Progenitor cell of endocrine pancreas (in vitro differentiated cells): ENCODE measurements around the gene TMIGD2. TPM values are rescaled to one million over a fixed set of nuclear protein-coding genes. Genes with fewer than 3 reads are reported as not detected.
A peak's percentile ranks its signal among the peaks of the same experiment; 100 is the strongest.

ENCODE experiments used
- DNase-seq: peaks from one replicate; pipeline ENCODE4 v3.0.0; 2021; ENCODE audit warnings: low spot score; ENCODE audit not compliant: unreplicated experiment
- H3K27ac Mint-ChIP-seq: 2 replicates; pipeline ENCODE4 v1.8.0; 2021; ENCODE audit warnings: mild to moderate bottlenecking, moderate library complexity, mixed read lengths
- H3K27me3 Mint-ChIP-seq: 2 replicates; pipeline ENCODE4 v1.8.0; 2021; ENCODE audit warnings: mixed read lengths
- H3K36me3 Mint-ChIP-seq: 2 replicates; pipeline ENCODE4 v1.8.0; 2022; ENCODE audit warnings: mixed read lengths; ENCODE audit not compliant: insufficient read depth
- H3K4me1 Mint-ChIP-seq: 2 replicates; pipeline ENCODE4 v1.8.0; 2021; ENCODE audit warnings: low read depth, mixed read lengths
- H3K4me3 Mint-ChIP-seq: 2 replicates; pipeline ENCODE4 v1.8.0; 2021; ENCODE audit warnings: low read depth, mild to moderate bottlenecking, moderate library complexity, mixed read lengths
- H3K9me3 Mint-ChIP-seq: 2 replicates; pipeline ENCODE4 v1.8.0; 2021; ENCODE audit warnings: low read depth, mixed read lengths
- total RNA-seq: library from RNA; stranded (reverse); gene quantifications from 2 replicates; pipeline ENCODE4 v1.2.1, GENCODE V29; 2021
- TF ChIP-seq, protein P1 (sequence below): fragments of 200-600 bp; sonication (generic); IDR thresholded peaks from one replicate; pipeline ENCODE4 v1.5.0; 2021; ENCODE audit warnings: antibody characterized with exemption, mild to moderate bottlenecking; ENCODE audit not compliant: unreplicated experiment

Gene TMIGD2
- total RNA-seq, 1 donor from 2014 or later = not detected

DNA sequence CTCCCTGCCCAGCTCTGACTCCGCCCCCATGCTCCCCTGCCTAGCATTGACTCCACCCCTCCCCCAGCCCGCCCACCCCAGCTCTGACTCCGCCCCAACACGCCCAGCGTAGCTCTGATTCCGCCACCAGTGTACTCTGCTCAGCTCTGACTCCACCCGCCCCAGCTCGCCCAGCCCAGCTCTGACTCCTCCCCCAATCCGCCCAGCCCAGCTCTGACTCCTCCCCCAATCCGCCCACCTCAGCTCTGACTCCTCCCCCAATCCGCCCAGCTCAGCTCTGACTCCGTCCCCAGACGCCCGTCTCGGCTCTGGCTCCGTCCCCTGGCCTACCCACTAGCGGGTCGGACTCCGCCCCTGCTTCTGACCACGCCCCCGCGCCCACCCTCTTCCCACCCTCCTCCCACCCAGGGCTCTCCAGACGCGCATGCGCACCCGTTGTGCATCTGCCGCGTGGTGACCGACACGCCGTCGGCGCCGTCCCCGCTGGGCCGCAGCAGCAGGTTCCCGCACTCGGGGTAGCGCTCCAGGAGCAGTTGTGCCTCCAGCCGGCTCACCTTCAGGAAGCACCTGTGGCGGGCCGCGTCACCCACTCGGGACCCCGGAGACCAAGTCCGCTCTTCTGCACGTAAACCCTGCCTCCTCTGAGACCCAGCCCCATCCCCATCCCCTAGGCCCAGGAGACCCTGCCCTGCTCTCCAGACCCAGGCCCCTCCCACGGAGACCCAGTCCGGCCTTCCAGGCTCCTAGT lies 26.2 kb upstream of the TMIGD2 start:
- Mint-ChIP-seq H3K4me3 (peak overlapping the region; percentile 65), H3K9me3 (no peaks in the 10 kb centered on the region), H3K27ac (no peak overlapping the region), H3K36me3 (peaks cover 4% of the 10 kb centered on the region), H3K4me1 (peaks cover 2% of the 10 kb centered on the region), H3K27me3 (peaks cover 9% of the 10 kb centered on the region)
- TF ChIP-seq, protein P1, sequence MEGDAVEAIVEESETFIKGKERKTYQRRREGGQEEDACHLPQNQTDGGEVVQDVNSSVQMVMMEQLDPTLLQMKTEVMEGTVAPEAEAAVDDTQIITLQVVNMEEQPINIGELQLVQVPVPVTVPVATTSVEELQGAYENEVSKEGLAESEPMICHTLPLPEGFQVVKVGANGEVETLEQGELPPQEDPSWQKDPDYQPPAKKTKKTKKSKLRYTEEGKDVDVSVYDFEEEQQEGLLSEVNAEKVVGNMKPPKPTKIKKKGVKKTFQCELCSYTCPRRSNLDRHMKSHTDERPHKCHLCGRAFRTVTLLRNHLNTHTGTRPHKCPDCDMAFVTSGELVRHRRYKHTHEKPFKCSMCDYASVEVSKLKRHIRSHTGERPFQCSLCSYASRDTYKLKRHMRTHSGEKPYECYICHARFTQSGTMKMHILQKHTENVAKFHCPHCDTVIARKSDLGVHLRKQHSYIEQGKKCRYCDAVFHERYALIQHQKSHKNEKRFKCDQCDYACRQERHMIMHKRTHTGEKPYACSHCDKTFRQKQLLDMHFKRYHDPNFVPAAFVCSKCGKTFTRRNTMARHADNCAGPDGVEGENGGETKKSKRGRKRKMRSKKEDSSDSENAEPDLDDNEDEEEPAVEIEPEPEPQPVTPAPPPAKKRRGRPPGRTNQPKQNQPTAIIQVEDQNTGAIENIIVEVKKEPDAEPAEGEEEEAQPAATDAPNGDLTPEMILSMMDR = no peak
- DNase-seq = peak; percentile 96

- H3K4me1 Mint-ChIP-seq = peaks cover 2% of the 10 kb centered on the region
- no peaks in the 10 kb centered on the region for H3K9me3 Mint-ChIP-seq
- peak overlapping the region; percentile 60 for H3K4me3 Mint-ChIP-seq
- peak overlapping the region; percentile 81 for H3K27ac Mint-ChIP-seq
- peaks cover 9% of the 10 kb centered on the region for H3K27me3 Mint-ChIP-seq
- TF ChIP-seq, protein P1 = no peak
- DNase-seq = no peak
- H3K36me3 Mint-ChIP-seq = peaks cover 4% of the 10 kb centered on the region
These were observed 25.7 kb upstream of the TMIGD2 start for GRCh38 chr19:4327877-4328242.

GRCh38 chr19:4327252-4327876 lies 25.2 kb upstream of the TMIGD2 start:
- peaks cover 4% of the 10 kb centered on the region for H3K36me3 Mint-ChIP-seq
- H3K27me3 Mint-ChIP-seq = peaks cover 9% of the 10 kb centered on the region
- peak; percentile 56 for DNase-seq
- peaks cover 2% of the 10 kb centered on the region for H3K4me1 Mint-ChIP-seq
- peak overlapping the region; percentile 81 for H3K27ac Mint-ChIP-seq
- TF ChIP-seq, protein P1 = no peak
- H3K9me3 Mint-ChIP-seq = no peaks in the 10 kb centered on the region
- peak overlapping the region; percentile 60 for H3K4me3 Mint-ChIP-seq

DNA sequence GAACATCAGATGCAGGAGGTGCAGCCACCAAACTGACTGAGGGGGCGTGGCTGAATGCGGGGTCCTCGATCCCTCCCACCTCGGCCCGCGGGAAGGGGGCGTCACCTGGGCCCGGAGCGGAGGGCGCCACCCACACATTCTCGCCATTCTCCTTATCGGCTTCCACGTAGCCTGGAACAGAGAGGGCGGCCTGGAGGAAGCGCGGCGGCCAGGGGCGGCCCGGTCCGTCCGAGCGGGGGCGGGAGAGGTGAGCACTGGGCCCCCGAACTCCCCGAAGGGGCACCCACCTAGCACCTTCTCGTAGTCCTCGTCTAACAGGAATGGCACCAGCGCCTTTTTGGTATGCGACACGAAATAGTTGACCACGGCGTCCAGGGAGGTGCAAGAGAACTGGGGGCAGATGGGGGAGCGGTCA lies 24.7 kb upstream of the TMIGD2 start:
- Mint-ChIP-seq H3K4me3 (no peak overlapping the region), H3K36me3 (peaks cover 7% of the 10 kb centered on the region)
- DNase-seq = no peak

DNA sequence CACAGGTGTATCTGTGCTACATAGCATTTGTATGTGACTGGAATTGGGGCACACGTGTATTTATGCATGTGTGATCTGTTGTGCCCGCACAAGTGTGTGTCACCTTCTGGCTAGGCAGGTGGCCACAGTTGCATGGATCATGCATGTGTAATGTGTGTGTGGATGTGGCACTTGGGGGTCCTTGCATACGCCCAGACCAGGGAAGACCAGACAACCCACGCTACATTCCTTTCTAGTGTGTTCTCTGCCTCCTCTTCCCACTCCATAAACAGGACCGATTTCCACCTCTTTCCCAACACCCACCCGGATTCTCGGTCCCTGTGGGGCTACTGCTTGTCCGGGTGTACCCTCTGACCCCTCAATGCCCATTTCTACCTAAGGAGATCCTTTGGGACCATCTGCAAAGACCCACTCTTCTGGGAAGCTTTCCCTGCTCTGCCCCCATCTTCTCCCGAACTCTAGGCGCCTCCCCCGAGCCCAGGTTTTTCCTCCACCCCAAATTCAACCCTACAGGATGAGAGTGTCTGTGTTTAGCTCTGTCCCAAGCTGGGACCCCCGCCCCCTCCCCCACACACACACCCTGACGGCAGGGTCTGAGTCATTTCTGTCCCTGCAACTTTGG lies 24.1 kb upstream of the TMIGD2 start:
- Mint-ChIP-seq H3K27ac (no peak overlapping the region), H3K9me3 (no peaks in the 10 kb centered on the region), H3K4me3 (no peak overlapping the region), H3K36me3 (peaks cover 7% of the 10 kb centered on the region), H3K4me1 (peaks cover 2% of the 10 kb centered on the region), H3K27me3 (peaks cover 9% of the 10 kb centered on the region)
- DNase-seq = no peak
- TF ChIP-seq, protein P1 = no peak

More for the DNA sequence above, 24.7 kb upstream of the TMIGD2 start:
- Mint-ChIP-seq H3K27ac (no peak overlapping the region), H3K9me3 (no peaks in the 10 kb centered on the region), H3K27me3 (peaks cover 9% of the 10 kb centered on the region), H3K4me1 (peaks cover 2% of the 10 kb centered on the region)
- TF ChIP-seq, protein P1 = no peak
